Osteocyte (in vitro differentiated cells): ENCODE data around the gene CRACR2B. TPM values are rescaled to one million over a fixed set of nuclear protein-coding genes. Genes with fewer than 3 reads are reported as not detected.
A peak's percentile ranks its signal among the peaks of the same experiment; 100 is the strongest.

Experiments
- DNase-seq: peaks from one replicate; pipeline ENCODE4 v3.0.0; 2021; ENCODE audit warnings: mixed read lengths; ENCODE audit not compliant: unreplicated experiment; ENCODE audit errors: extremely low spot score
- H3K27ac Mint-ChIP-seq: one replicate; pipeline ENCODE4 v1.8.0; 2021; ENCODE audit warnings: mild to moderate bottlenecking, mixed read lengths; ENCODE audit not compliant: unreplicated experiment
- H3K27me3 Mint-ChIP-seq: one replicate; pipeline ENCODE4 v1.8.0; 2021; ENCODE audit warnings: mixed read lengths; ENCODE audit not compliant: unreplicated experiment
- H3K36me3 Mint-ChIP-seq: one replicate; pipeline ENCODE4 v1.8.0; 2021; ENCODE audit warnings: mixed read lengths; ENCODE audit not compliant: unreplicated experiment
- H3K4me1 Mint-ChIP-seq: one replicate; pipeline ENCODE4 v1.8.0; 2021; ENCODE audit warnings: mixed read lengths; ENCODE audit not compliant: unreplicated experiment
- H3K4me3 Mint-ChIP-seq: one replicate; pipeline ENCODE4 v1.8.0; 2021; ENCODE audit warnings: mild to moderate bottlenecking, moderate library complexity, mixed read lengths; ENCODE audit not compliant: unreplicated experiment
- H3K9me3 Mint-ChIP-seq: one replicate; pipeline ENCODE4 v1.8.0; 2021; ENCODE audit warnings: mixed read lengths; ENCODE audit not compliant: unreplicated experiment
- long read RNA-seq: library from polyadenylated mRNA; unstranded; transcript quantifications from one replicate; pipeline ENCODE4 v2.0.0, GENCODE V29; 2021
- total RNA-seq: library from RNA; stranded (reverse); gene quantifications from 2 replicates; pipeline ENCODE4 v1.2.1, GENCODE V29; 2021
- TF ChIP-seq, protein P1 (sequence below): fragments of 200-600 bp; sonication (generic); IDR thresholded peaks from 2 replicates; pipeline ENCODE4 v1.5.0; 2021; ENCODE audit warnings: antibody characterized with exemption, mild to moderate bottlenecking, moderate library complexity

CRACR2B gene
- 3.9 and 4.2 TPM in 2 replicates for total RNA-seq
- long read RNA-seq = 0 reads

DNA sequence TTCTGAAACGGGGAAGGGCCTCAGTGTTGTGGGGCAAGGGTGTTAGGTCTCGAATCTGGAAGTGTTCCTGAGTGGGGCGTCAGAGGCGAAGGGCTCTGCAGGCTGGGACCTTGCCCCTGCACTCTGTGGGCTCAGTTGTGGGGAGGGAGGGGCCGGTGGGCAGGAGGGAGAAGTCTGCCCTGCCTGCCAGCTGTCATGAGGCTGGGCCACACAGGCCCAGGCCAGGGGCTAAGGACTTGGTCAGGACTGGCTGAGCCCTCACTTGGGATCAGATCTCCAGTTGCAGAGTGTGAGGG lies at the start of gene CRACR2B:
Gene CRACR2B (plus strand): TSS at position 23 of the 296 bp plus-strand sequence. CDS start 689 bp downstream, outside the sequence.
- H3K27ac Mint-ChIP-seq = peak within 1 kb of the TSS; percentile 54
- H3K4me1 Mint-ChIP-seq = peaks cover 49% of the 10 kb centered on the region
- TF ChIP-seq, protein P1, sequence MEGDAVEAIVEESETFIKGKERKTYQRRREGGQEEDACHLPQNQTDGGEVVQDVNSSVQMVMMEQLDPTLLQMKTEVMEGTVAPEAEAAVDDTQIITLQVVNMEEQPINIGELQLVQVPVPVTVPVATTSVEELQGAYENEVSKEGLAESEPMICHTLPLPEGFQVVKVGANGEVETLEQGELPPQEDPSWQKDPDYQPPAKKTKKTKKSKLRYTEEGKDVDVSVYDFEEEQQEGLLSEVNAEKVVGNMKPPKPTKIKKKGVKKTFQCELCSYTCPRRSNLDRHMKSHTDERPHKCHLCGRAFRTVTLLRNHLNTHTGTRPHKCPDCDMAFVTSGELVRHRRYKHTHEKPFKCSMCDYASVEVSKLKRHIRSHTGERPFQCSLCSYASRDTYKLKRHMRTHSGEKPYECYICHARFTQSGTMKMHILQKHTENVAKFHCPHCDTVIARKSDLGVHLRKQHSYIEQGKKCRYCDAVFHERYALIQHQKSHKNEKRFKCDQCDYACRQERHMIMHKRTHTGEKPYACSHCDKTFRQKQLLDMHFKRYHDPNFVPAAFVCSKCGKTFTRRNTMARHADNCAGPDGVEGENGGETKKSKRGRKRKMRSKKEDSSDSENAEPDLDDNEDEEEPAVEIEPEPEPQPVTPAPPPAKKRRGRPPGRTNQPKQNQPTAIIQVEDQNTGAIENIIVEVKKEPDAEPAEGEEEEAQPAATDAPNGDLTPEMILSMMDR = no peak
- peaks cover 7% of the 10 kb centered on the region for H3K36me3 Mint-ChIP-seq
- no peak for DNase-seq
- peak within 1 kb of the TSS; percentile 40 for H3K4me3 Mint-ChIP-seq
- H3K9me3 Mint-ChIP-seq = no peaks in the 10 kb centered on the region
- no peaks in the 10 kb centered on the region for H3K27me3 Mint-ChIP-seq

DNA sequence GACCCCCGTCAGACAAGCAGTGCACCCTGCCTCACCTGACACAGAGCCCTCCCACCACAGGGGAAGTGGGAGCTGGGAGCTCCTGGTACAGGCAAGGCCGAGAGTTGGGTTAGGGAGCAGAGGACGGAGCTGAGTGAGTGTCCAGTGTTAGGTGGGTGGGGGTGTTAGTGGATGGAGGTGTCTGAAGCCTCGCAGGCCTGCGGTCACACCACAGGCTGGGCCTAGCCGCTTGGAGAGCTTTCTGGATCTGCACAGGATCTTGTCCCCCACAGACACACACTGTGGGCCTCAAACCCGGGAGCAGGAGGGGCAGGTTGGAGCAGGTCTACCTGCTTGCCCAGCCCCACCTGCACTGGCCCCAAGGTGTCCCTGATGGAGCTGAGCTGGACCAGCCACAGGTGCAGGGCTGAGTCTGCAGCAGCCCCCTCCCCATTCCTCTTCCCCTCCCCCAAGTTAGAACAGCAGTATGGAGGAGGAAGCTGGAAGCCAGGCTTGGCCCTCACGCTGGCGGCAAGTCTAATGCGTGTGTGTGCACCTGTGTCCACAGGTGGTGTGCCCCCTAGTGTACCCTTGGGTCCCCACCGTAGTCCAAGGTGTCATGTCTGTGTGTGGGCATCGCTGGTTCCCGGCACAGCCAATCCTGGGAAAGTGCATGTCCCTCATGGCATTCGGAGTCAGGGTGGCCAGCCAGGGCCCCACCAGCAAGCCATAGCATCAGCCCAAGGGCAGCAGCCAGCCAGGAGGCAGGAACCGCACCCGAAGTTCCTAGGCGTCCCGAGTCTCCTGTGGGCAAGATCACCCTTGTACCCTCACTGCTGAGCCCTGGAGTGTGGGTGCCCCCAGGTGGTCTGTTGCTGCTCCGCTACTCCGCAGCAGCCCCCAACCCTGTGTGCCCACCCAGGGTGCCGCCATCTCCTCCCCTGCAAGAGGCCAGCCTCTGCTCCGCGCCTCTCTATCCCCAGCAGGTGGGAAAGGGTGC lies 48.5 kb upstream of the CRACR2B start:
- Mint-ChIP-seq H3K4me3 (peak overlapping the region; percentile 42), H3K9me3 (no peaks in the 10 kb centered on the region), H3K36me3 (peaks cover 3% of the 10 kb centered on the region), H3K27ac (no peak overlapping the region), H3K4me1 (peaks cover 32% of the 10 kb centered on the region), H3K27me3 (no peaks in the 10 kb centered on the region)
- TF ChIP-seq, protein P1 = no peak
- no peak for DNase-seq

DNA sequence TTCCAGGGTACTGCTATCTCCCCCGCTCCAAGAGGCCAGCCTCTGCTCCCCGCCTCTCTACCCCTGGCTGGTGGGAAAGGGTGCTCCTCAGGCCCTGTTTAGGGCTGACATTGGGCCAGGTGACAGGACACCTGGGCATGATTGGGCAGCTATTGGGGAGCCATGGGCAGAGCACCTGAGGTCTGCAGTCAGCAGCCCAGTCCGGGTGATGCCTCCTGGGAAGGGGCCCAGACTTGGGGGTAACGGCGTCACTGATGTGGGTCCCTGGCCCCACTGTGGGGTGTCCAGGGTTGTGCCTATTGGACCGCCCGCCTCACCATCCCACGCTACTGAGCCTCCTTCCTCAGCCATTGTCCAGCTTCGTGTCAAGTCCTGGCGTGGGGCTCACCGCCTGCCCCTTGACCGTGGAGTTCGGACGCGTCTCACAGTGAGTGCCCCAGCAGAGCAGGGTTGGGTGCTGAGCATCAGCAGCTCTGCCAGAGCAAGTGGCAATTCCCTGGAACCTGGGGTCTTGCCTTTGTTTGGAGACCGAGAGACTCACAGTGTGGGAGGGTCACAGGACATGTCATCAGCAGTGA lies 47.7 kb upstream of the CRACR2B start:
- no peak overlapping the region for H3K4me3 Mint-ChIP-seq
- no peak overlapping the region for H3K27ac Mint-ChIP-seq
- H3K36me3 Mint-ChIP-seq = peaks cover 3% of the 10 kb centered on the region
- H3K9me3 Mint-ChIP-seq = no peaks in the 10 kb centered on the region
- H3K27me3 Mint-ChIP-seq = no peaks in the 10 kb centered on the region
- TF ChIP-seq, protein P1 = no peak
- DNase-seq = no peak
- H3K4me1 Mint-ChIP-seq = peaks cover 26% of the 10 kb centered on the region

DNA sequence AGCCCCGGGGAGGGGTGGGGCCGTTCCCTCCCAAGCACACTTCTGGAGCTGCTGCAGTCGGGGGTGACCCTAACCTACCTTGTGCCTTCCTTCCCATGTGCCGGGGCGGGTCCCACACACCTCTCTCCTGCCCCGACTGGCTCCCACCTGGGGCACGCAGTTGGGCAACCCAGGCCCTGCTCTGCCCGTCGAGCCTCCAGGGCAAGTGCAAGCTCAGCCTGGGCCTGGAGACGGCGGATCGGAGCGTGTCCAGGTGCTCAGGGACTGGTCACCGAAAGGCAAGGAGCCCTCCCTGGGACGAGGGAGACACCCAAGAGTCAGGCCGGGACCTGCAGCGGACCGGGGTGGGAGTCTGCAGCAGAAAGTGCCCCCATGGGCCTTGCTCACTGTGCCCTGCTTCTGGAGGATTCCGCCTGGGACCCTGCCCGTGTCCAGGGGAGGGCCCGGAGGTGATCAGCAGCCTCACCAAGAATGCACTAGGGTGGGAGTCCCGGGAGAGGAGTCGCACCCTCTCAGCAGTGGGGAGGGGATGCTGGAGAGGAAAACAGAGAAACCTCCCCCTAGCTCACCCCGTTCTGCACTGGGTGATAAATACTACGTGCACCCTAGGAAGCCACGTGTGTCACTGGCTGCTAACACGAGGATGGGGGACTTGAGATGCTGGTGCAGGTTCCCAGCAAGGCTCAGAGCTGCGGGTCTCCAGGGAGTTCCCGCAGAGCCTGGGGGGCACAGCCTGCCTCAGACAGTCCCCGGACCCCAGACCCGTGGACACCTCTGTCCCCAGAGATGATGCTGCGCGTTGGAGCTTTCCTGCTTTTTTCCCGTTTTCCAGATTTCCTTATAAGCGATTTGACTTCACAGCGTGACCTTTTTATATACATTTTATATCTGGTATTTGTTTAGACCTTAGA lies 45.2 kb upstream of the CRACR2B start:
- TF ChIP-seq, protein P1 = no peak
- no peak overlapping the region for H3K4me3 Mint-ChIP-seq
- H3K27me3 Mint-ChIP-seq = no peaks in the 10 kb centered on the region

More for the DNA sequence above, 45.2 kb upstream of the CRACR2B start:
- Mint-ChIP-seq H3K4me1 (peaks cover 12% of the 10 kb centered on the region), H3K9me3 (no peaks in the 10 kb centered on the region), H3K27ac (peak overlapping the region; percentile 80), H3K36me3 (peaks cover 3% of the 10 kb centered on the region)
- DNase-seq = no peak
